Nephron (organoid): ENCODE measurements around the gene RSPH10B2.
"Not testable (repeated sequence)": the region's sequence is repeated elsewhere in the genome, so short reads cannot be mapped to it uniquely, and the experiment has no call there.

Experiments used
- H3K27ac Mint-ChIP-seq, 3 experiments: 2 replicates each; pipeline ENCODE4 v1.8.0; 2020; ENCODE audit warnings: mixed read lengths in 3 of 3, mild to moderate bottlenecking in 2 of 3, moderate library complexity in 1 of 3
- H3K27me3 Mint-ChIP-seq: 2 replicates; pipeline ENCODE4 v1.8.0; 2021; ENCODE audit warnings: low read depth, mild to moderate bottlenecking, moderate library complexity, mixed read lengths
- H3K36me3 Mint-ChIP-seq: 2 replicates; pipeline ENCODE4 v1.8.0; 2020; ENCODE audit warnings: low read depth, mixed read lengths
- H3K4me1 Mint-ChIP-seq: 2 replicates; pipeline ENCODE4 v1.8.0; 2020; ENCODE audit warnings: mixed read lengths
- H3K4me3 Mint-ChIP-seq, 3 experiments: 2 replicates each; pipeline ENCODE4 v1.8.0; 2020; ENCODE audit warnings: mild to moderate bottlenecking in 3 of 3, mixed read lengths in 3 of 3, moderate library complexity in 2 of 3
- H3K9me3 Mint-ChIP-seq: 2 replicates; pipeline ENCODE4 v1.8.0; 2020; ENCODE audit warnings: mixed read lengths
- TF ChIP-seq, protein P1 (sequence below), 3 experiments: fragments of 200-600 bp; sonication (generic); IDR thresholded peaks; one replicate each; pipeline ENCODE4 v1.5.0; 2021; ENCODE audit warnings: antibody characterized with exemption in 3 of 3; ENCODE audit not compliant: unreplicated experiment in 3 of 3

Gene RSPH10B2

DNA sequence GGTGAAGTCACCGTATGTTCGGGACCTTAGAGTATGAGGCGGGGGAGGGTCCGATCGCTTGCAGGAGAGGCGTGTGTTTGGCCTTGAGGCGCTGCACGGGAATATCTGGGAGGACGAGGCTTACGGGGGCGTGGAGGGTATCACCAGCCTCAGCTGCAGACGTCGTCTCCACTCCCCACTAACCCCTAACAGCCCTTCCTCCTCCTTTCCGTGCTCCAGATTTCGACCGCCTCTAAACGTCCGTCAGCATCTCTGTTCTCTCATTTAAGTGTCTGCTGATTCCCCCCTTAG is 23.6 kb upstream of the RSPH10B2 start:
- Mint-ChIP-seq H3K36me3 (peaks cover 29% of the 10 kb centered on the region), H3K4me1 (peaks cover 18% of the 10 kb centered on the region), H3K27me3 (no peaks in the 10 kb centered on the region), H3K9me3 (no peaks in the 10 kb centered on the region), H3K4me3 (peak overlapping the region; percentile 93 to 98 (median 96)), H3K27ac (peak overlapping the region; percentile 53 to 92 (median 89))
- TF ChIP-seq, protein P1, sequence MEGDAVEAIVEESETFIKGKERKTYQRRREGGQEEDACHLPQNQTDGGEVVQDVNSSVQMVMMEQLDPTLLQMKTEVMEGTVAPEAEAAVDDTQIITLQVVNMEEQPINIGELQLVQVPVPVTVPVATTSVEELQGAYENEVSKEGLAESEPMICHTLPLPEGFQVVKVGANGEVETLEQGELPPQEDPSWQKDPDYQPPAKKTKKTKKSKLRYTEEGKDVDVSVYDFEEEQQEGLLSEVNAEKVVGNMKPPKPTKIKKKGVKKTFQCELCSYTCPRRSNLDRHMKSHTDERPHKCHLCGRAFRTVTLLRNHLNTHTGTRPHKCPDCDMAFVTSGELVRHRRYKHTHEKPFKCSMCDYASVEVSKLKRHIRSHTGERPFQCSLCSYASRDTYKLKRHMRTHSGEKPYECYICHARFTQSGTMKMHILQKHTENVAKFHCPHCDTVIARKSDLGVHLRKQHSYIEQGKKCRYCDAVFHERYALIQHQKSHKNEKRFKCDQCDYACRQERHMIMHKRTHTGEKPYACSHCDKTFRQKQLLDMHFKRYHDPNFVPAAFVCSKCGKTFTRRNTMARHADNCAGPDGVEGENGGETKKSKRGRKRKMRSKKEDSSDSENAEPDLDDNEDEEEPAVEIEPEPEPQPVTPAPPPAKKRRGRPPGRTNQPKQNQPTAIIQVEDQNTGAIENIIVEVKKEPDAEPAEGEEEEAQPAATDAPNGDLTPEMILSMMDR (IDR thresholded peaks at IDR 0.05; ENCODE audit: unreplicated experiment in 3 of 3): no peak

DNA sequence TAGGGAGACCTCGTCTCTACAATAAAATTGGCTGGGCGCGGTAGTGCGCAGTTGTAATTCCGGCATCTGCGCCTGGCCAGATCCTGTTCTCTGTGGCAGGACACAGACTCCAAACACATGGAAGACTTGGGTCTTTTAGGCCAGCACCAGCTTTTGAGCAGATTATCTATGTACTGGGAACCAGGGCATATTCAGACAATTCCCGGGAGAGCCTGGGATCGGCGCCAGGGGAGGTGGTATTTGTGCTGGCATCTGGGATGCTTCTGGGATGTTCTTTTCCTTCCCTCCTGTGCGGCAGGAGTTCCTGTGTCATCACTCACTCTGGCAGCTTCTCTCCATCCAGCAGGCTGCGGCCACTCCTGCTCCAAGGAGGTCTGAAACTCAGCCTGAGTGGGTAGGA is 15.5 kb upstream of the RSPH10B2 start:
- H3K4me3 Mint-ChIP-seq, H3K4me1 Mint-ChIP-seq, H3K27me3 Mint-ChIP-seq, H3K9me3 Mint-ChIP-seq, H3K27ac Mint-ChIP-seq: not testable (repeated sequence)
- H3K36me3 Mint-ChIP-seq: peaks cover 61% of the 10 kb centered on the region

DNA sequence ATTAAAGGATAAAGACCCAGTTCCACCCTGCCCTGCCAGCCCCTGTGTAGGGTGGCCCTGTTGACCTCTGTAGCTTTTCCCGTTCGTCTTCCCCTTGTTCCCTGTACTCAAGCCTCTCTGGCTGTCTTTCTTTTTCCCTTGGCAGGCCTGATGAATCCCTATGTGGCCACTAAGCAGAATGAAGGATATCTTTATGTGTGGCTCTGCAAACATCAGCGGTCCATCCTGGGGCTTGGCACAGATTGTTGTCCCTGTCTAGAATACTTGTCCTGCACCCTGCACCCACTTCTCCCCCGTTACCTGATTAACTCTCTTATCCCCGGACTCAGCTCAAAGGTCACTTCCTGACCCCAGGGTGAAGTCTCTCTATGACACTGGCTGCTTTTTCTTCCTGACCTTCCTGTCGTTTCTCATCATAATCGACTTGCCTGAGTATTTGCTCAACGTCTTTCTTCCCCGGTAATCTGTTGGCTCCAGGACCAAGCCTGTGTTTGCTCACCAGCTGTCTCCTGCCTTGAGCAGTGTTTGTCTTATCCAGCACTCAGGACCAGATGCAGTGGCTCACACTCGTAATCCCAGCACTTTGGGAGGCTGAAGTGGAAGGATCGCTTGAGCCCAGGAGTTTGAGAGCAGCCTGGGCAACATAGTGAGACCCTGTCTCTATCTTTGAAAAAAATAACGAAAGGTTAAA is 9.3 kb upstream of the RSPH10B2 start:
- H3K27me3 Mint-ChIP-seq, H3K4me1 Mint-ChIP-seq, H3K9me3 Mint-ChIP-seq, H3K27ac Mint-ChIP-seq, H3K4me3 Mint-ChIP-seq: not testable (repeated sequence)
- H3K36me3 Mint-ChIP-seq: peaks cover 26% of the 10 kb centered on the region

DNA sequence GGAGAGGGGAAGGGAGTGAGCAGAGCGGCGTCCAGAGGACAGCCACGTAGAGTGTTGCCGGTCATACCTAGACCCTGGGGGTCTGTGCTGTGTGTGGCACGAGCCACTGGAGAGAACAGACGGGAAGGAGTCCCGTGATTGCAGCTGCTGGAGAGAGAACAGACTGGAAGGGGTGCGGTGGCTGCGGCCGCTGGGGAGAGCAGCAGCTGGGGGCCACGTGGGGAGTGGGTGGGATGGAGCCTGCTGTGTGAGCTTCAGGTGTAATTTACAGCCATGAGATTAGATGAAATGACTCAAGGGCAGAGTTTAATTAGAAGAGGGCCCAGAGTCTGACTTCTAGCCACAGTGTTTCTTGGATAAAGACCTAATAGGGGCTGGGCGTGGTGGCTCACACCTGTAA is 4.6 kb upstream of the RSPH10B2 start:
- not testable (repeated sequence) for H3K9me3 Mint-ChIP-seq, H3K36me3 Mint-ChIP-seq, H3K4me1 Mint-ChIP-seq, H3K27me3 Mint-ChIP-seq, H3K4me3 Mint-ChIP-seq, H3K27ac Mint-ChIP-seq

DNA sequence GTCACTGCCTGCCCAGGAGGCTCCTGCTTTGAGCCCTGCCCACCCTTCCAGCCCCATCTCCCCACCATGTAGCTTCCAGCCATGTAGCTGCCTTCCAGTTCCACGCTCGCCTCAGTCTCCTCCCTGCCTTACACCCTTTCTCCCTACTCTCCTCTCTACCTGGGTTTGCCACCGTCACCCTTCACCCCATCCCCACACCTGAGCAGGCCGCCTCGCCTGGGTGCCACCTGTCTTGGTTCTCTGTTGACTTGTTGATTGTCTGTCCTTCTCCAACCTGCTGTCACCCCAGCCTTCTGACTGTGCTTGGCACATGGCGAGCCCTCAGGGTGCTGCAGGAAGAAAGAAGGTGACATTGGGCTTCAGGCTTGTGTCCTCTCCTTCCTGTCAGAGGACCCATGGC is 3.7 kb upstream of the RSPH10B2 start:
- H3K4me1 Mint-ChIP-seq, H3K27ac Mint-ChIP-seq, H3K36me3 Mint-ChIP-seq: not testable (repeated sequence)

DNA sequence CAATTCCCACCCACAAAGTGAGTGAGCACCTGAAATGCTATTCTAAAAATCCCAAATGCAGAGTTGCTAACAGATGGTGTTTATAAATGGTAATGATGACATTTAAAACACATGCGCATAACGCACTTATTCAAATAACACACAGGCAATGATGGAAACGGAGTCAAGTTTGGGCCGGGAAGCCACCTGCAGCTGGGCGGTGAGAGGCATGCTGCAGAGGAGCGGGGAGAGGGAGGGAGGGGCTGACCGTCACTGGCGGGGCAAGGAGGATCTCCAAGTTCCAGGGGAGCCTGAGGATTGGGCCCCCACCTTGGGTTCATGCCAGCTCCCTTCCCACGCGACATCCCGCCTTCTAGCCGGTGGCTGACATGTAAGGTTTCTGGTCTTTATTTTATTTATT is 7.3 kb downstream of the RSPH10B2 start:
- H3K4me3 Mint-ChIP-seq, H3K27me3 Mint-ChIP-seq, H3K27ac Mint-ChIP-seq, H3K9me3 Mint-ChIP-seq, H3K4me1 Mint-ChIP-seq, H3K36me3 Mint-ChIP-seq: not testable (repeated sequence)

More for the DNA sequence above, 3.7 kb upstream of the RSPH10B2 start:
- not testable (repeated sequence) for H3K4me3 Mint-ChIP-seq, H3K27me3 Mint-ChIP-seq, H3K9me3 Mint-ChIP-seq

DNA sequence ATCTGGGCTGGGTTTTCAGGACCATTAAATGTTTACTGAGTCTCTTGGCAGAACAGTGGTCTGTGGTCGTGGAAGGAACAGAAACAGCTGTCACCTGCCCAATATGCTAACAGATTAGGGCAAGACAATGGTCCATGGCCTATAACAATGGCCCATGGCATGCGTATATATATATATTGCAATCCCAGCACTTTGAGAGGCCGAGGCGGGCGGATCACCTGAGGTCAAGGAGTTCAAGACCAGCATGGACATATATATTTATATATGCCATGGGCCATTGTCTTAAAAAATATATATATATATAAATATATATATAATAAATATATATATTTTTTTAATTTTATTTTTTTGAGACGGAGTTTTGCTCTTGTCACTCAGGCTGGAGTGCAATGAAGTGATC is 27.7 kb downstream of the RSPH10B2 start:
- not testable (repeated sequence) for H3K4me3 Mint-ChIP-seq, H3K27me3 Mint-ChIP-seq

DNA sequence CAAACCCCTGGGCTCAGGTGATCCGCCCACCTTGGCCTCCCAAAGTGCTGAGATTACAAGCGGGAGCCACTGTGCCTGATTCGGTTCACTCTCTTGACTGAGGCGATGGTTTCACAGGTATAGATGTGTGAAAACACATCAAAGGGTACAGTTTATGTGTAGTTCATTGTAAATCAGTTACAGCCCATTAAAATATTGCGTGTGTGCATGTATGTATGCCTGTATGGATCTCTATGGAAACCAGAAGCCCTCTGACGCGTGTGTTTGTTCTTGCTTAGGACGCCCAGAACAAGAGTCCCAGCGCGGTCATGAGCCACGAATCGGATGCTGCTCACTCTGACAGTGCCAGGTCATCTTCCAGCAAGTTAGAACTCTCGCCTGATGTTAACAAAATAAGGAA is 35.5 kb downstream of the RSPH10B2 start:
- H3K27me3 Mint-ChIP-seq, H3K9me3 Mint-ChIP-seq, H3K4me1 Mint-ChIP-seq, H3K36me3 Mint-ChIP-seq, H3K27ac Mint-ChIP-seq, H3K4me3 Mint-ChIP-seq: not testable (repeated sequence)

More for the DNA sequence above, 27.7 kb downstream of the RSPH10B2 start:
- not testable (repeated sequence) for H3K36me3 Mint-ChIP-seq, H3K4me1 Mint-ChIP-seq, H3K27ac Mint-ChIP-seq, H3K9me3 Mint-ChIP-seq

DNA sequence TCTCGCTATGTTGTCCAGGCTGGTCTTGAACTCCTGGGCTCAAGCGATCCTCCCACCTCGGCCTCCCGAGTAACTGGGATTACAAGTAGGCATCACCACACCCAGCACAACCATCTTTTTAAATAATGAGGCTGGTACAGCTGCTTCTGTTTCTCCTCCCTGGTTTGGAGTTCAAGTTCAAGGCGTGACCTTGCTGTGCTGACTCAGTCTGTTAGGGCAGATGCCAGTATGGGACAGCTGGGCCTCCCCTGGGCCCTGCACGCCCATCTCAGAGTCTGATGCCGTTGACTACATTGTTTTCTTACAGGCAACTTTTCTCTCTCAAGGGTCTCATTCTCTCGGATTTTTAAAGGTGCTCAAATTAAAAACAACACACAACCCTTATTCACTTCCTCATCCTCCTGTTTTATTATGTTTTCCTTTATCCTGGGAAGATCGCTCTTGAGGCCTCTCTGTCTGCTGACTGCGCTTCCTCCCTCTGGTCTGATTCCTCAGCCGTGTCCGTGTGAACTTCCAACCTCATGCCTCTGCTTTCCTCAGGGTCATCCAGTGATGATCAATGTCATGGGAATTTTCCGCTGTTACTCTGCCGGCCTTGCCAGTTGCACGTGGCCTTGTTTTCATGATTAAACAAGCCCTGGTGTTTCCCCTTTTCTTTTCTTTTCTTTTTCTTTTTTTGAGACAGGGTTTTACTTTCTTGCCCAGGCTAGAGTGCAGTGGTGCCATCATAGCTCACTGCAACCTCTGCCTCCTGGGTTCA is 38.4 kb downstream of the RSPH10B2 start:
- H3K27me3 Mint-ChIP-seq, H3K4me1 Mint-ChIP-seq, H3K4me3 Mint-ChIP-seq, H3K9me3 Mint-ChIP-seq, H3K36me3 Mint-ChIP-seq: not testable (repeated sequence)
- peak overlapping the region in 1 of 3 experiments; percentile 91 for H3K27ac Mint-ChIP-seq

DNA sequence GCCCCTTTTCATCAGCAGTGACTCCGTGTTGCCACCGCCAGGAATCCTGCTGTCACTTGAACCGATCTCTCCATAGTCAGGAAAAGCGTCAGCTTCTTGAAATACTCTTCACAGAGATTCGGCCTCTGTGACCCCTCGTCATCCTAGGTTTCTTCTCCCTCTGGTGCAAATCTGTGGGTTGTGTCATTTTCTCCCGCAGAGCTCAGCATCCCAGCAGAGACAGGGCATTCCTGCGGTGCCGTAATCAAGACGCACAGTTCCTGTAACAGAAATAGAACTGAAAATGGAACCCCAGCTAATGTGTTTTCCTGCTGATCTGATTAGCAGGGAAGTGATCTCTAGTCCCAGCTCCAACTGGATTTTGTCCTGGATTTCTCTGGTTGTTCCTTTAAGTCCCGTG is 40.4 kb downstream of the RSPH10B2 start:
- H3K4me3 Mint-ChIP-seq, H3K36me3 Mint-ChIP-seq, H3K27me3 Mint-ChIP-seq, H3K4me1 Mint-ChIP-seq, H3K9me3 Mint-ChIP-seq: not testable (repeated sequence)
- H3K27ac Mint-ChIP-seq: peak overlapping the region in 1 of 3 experiments; percentile 86

DNA sequence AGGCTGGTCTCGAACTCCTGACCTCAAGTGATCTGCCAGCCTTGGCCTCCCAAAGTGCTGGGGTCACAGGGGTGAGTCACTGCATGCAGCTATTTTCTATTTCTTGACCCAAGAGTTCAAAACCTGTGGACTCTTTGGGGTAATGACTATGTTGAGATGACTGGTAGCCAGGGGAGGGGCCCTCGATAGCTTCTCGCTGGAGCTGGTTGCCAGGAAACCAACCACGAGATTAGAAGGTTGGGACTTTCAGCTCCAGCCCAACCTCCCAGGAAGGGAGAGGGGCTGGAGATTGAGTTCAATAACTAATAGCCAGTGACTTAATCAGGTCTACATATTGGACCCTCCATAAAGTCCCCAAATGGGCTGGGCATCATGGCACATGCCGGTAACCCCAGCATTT is 43.3 kb downstream of the RSPH10B2 start:
- H3K27me3 Mint-ChIP-seq, H3K27ac Mint-ChIP-seq, H3K36me3 Mint-ChIP-seq, H3K9me3 Mint-ChIP-seq, H3K4me3 Mint-ChIP-seq, H3K4me1 Mint-ChIP-seq: not testable (repeated sequence)

DNA sequence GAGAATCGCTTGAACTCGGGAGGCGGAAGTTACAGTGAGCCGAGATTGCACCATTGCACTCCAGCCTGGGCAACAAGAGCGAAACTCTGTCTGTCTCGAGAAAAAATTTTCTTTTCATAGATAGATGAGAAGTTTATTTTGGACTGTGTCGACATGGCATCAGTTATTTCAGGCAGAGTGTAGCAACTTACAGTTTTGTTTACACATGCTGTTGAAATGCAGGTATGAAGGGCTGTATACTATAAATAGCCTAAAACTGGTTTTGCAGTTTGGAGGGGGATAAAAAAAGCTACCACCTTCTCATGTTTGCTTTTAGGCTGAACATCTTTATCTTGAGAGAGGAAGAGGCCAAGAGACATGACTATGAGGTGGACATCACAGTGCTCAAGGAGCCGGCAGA is 44.1 kb downstream of the RSPH10B2 start:
- H3K4me1 Mint-ChIP-seq, H3K4me3 Mint-ChIP-seq, H3K27ac Mint-ChIP-seq, H3K27me3 Mint-ChIP-seq, H3K36me3 Mint-ChIP-seq, H3K9me3 Mint-ChIP-seq: not testable (repeated sequence)

DNA sequence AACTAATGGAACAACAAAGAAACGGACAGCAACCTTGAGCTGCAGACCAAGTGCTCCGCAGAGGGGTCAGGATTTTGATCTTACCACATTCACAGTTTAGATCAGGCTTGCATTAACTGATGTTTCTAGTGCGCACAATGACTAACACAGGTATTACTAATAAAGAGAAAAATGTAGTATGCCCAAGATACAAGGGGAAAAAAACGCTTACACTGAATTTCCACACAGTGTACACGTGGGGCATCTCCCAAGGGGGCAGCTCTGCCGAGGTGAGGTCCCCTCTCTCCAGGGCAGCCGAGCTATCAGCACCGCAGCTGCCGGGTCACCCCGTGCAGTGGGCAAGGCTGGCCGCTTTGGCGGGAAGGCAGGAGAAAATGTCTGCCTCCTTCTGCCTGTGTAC is 46.0 kb downstream of the RSPH10B2 start:
- not testable (repeated sequence) for H3K27me3 Mint-ChIP-seq, H3K4me3 Mint-ChIP-seq, H3K9me3 Mint-ChIP-seq, H3K27ac Mint-ChIP-seq, H3K4me1 Mint-ChIP-seq, H3K36me3 Mint-ChIP-seq

DNA sequence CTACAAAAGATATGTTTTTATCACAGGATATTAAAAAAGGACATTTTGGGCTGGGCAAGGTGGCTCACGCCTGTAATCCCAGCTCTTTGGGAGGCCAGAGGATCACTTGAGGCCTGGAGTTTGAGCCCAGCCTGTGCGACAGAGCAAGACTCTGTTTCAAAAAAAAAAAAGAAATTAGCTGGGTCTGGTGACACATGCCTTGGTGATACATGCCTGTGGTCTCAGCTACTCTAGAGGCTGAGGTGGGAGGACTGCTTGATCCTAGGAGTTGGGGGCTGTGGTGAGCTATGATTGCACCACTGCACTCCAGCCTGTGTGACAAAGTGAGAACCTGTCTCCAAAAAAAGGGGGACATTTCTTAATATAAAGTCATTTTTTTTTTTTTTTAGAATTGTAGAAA is 46.4 kb downstream of the RSPH10B2 start:
- not testable (repeated sequence) for H3K4me3 Mint-ChIP-seq, H3K4me1 Mint-ChIP-seq, H3K36me3 Mint-ChIP-seq, H3K27me3 Mint-ChIP-seq, H3K27ac Mint-ChIP-seq, H3K9me3 Mint-ChIP-seq
